ENCODE results near the gene G2E3. TPM values are rescaled to one million over a fixed set of nuclear protein-coding genes. Genes with fewer than 3 reads are reported as not detected.

G2E3 gene
- total RNA-seq, 4 donors from 2014 or later: 4.1 to 15.6 (median 11.7) TPM

DNA sequence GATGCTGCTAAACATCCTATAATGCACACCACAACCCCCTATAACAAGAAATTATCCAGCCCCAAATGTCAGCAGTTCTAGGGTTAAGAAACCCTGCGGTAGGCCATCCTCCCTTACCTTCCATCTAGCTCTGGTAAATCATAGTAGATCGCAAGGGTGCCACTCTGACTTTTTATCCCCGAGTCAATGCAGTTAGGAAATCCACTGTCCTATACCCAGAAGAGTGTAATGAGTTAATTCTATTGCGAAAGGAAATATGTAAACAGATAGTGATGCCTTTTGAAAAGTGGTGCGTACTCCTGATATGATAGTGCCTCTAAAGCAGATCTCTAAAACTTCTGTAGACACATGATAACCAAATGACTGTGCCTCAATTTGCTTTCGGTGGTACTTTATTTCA lies 93.0 kb downstream of the G2E3 start:
- H3K27ac ChIP-seq: no peak overlapping the region
- no peaks in the 10 kb centered on the region for H3K9me3 ChIP-seq
- no peaks in the 10 kb centered on the region for H3K27me3 ChIP-seq
- 80 to 93% methylated on average over 6 of the region's 6 CpGs for WGBS, 2 donors
- DNase-seq: no peak
- H3K4me3 ChIP-seq: no peak overlapping the region
- H3K36me3 ChIP-seq: peaks cover 0 to 96% (median 24%) of the 10 kb centered on the region in 3 donors
- H3K4me1 ChIP-seq: no peaks in the 10 kb centered on the region
- TF ChIP-seq, protein P1, sequence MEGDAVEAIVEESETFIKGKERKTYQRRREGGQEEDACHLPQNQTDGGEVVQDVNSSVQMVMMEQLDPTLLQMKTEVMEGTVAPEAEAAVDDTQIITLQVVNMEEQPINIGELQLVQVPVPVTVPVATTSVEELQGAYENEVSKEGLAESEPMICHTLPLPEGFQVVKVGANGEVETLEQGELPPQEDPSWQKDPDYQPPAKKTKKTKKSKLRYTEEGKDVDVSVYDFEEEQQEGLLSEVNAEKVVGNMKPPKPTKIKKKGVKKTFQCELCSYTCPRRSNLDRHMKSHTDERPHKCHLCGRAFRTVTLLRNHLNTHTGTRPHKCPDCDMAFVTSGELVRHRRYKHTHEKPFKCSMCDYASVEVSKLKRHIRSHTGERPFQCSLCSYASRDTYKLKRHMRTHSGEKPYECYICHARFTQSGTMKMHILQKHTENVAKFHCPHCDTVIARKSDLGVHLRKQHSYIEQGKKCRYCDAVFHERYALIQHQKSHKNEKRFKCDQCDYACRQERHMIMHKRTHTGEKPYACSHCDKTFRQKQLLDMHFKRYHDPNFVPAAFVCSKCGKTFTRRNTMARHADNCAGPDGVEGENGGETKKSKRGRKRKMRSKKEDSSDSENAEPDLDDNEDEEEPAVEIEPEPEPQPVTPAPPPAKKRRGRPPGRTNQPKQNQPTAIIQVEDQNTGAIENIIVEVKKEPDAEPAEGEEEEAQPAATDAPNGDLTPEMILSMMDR (IDR thresholded peaks at IDR 0.05): no peak
- TF ChIP-seq POLR2A (IDR thresholded peaks at IDR 0.05): no peak
- intact Hi-C loops (cut with DNase I): no loop called here

DNA sequence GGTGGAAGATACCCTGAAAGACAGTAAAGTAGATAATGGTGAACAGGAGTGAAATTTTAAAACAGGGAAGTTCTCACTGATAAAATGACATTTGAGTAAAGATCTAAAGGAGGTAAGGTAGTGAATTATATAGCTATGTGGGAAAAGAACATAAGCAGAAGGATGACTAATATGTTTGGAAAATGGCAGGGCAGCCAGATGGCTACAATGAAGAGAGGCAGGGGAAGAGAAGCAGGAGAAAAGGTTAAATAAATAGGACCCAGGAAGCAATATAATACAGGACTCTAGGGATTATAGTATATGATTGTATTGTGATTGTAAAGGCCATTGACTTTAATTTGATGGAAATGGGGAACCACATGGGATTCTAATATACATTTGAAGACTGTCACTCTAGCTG lies 96.2 kb downstream of the G2E3 start:
- Histone ChIP-seq H3K9me3 (no peaks in the 10 kb centered on the region), H3K27ac (no peak overlapping the region), H3K27me3 (no peaks in the 10 kb centered on the region), H3K4me3 (no peak overlapping the region), H3K4me1 (no peaks in the 10 kb centered on the region), H3K36me3 (peaks cover 0 to 92% (median 16%) of the 10 kb centered on the region in 3 donors)
- no peak for DNase-seq
- intact Hi-C loops (cut with DNase I): loop anchor here (5.0 kb wide), 1 partner anchor 37 kb away; no protein-coding TSS in a partner anchor
- no peak for TF ChIP-seq POLR2A (IDR thresholded peaks at IDR 0.05)
- TF ChIP-seq, protein P1 (IDR thresholded peaks at IDR 0.05): no peak

DNA sequence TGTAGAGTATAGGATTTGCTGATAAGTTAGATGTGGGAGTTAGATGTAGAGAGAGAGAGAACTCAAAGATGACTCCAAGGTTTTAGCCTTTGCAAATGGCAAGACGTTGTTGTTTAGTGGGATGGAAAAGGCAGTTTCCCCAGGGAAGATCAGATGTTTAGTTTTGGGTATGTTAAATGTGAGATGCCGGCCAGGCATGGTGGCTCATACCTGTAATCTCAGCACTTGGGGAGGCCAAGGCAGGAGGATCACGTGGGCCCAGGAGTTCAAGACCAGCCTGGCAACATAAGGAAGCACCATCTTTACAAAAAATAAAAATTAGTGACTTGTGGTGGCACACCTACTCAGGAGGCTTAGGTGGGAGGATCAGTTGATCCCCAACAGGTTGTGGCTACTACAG lies 96.7 kb downstream of the G2E3 start:
- TF ChIP-seq, protein P1 (IDR thresholded peaks at IDR 0.05): no peak
- no peak for TF ChIP-seq POLR2A (IDR thresholded peaks at IDR 0.05)
- Histone ChIP-seq H3K4me3 (no peak overlapping the region), H3K4me1 (no peaks in the 10 kb centered on the region), H3K36me3 (peaks cover 0 to 92% (median 11%) of the 10 kb centered on the region in 3 donors), H3K9me3 (no peaks in the 10 kb centered on the region), H3K27ac (no peak overlapping the region), H3K27me3 (no peaks in the 10 kb centered on the region)
- intact Hi-C loops (cut with DNase I): loop anchor here (5.0 kb wide), 1 partner anchor 37 kb away; no protein-coding TSS in a partner anchor
- DNase-seq: no peak
- WGBS, 2 donors: 86% methylated on average over 3 of the region's 3 CpGs

DNA sequence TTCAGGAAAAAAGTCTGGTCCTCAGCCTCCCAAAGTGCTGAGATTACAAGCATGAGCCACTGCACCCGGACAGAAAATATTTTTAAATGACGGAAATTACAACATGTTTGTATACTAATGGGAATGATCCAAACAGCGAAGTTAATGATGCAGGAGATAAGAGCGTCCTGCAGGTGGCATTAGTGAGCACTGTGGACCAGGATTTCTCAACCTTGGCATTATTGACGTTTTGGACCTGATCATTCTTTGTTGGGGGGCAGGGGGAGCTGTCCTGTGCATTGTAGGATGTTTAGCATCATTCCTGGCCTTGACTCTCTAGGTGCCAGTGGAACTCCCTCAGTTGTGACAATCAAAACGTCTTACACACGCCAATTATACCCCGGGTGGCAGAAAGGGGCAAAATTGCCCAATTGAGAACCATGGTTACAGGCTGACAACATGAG lies 97.3 kb downstream of the G2E3 start:
- no peak for DNase-seq
- no peak overlapping the region for H3K27ac ChIP-seq

DNA sequence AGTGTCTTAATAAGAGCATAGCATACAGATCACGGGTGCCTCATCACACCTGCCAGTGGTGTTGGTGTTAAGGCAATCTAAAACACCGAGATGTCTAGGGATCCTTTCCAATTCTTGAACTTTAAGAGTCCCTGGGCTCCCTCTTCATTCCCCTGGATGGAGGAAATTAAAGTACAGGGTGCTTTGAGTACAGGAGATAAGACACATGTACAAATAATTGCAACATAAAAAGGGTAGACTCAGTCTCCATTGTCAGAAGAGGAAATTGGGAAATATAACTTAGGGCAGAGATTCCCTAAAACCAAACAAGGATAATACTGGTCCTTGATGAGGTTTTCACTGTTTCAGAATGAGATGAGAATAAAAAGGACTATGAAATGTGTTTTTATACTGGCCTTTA lies 98.1 kb downstream of the G2E3 start:
- intact Hi-C loops (cut with DNase I): loop anchor here (5.0 kb wide), 1 partner anchor 35 kb away; no protein-coding TSS in a partner anchor
- Histone ChIP-seq H3K4me3 (no peak overlapping the region), H3K27ac (no peak overlapping the region), H3K4me1 (no peaks in the 10 kb centered on the region), H3K27me3 (no peaks in the 10 kb centered on the region), H3K9me3 (no peaks in the 10 kb centered on the region), H3K36me3 (peaks cover 0 to 88% (median 11%) of the 10 kb centered on the region in 3 donors)
- TF ChIP-seq, protein P1 (IDR thresholded peaks at IDR 0.05): no peak
- no peak for TF ChIP-seq POLR2A (IDR thresholded peaks at IDR 0.05)
- no peak for DNase-seq
- WGBS, 2 donors: 70 to 80% methylated on average over 2 of the region's 2 CpGs

More for the DNA sequence above, 97.3 kb downstream of the G2E3 start:
- Histone ChIP-seq H3K27me3 (no peaks in the 10 kb centered on the region), H3K9me3 (no peaks in the 10 kb centered on the region), H3K4me3 (no peak overlapping the region), H3K4me1 (no peaks in the 10 kb centered on the region), H3K36me3 (peaks cover 0 to 92% (median 11%) of the 10 kb centered on the region in 3 donors)
- intact Hi-C loops (cut with DNase I): loop anchor here (5.0 kb wide), 1 partner anchor 36 kb away; no protein-coding TSS in a partner anchor
- 23 to 48% methylated on average over 5 to 8 of the region's 8 CpGs for WGBS, 2 donors
- TF ChIP-seq POLR2A (IDR thresholded peaks at IDR 0.05): no peak
- TF ChIP-seq, protein P1 (IDR thresholded peaks at IDR 0.05): peak; percentile 32 to 65 (median 52)
